ENCODE results near the gene CNTN5. TPM values are rescaled to one million over a fixed set of nuclear protein-coding genes. Genes with fewer than 3 reads are reported as not detected.

Gene CNTN5
- total RNA-seq, 1 donor from 2014 or later = not detected

- H3K9me3 Mint-ChIP-seq = no peaks in the 10 kb centered on the region
- CTCF ChIA-PET = no interaction called here
- no peaks in the 10 kb centered on the region for H3K27me3 Mint-ChIP-seq
These were observed 142.1 kb downstream of the CNTN5 start for GRCh38 chr11:99162819-99163218.

GRCh38 chr11:99170591-99170990 is 149.8 kb downstream of the CNTN5 start:
- ATAC-seq (ENCODE audit: low read depth) (no peak), DNase-seq (no peak)
- Mint-ChIP-seq H3K27me3 (no peaks in the 10 kb centered on the region), H3K4me3 (no peak overlapping the region), H3K4me1 (no peaks in the 10 kb centered on the region), H3K27ac (no peak overlapping the region), H3K36me3 (ENCODE audit: low read depth) (no peaks in the 10 kb centered on the region), H3K9me3 (peaks cover 3% of the 10 kb centered on the region)
- intact Hi-C loops (cut with micrococcal nuclease) = no loop called here
- CTCF ChIA-PET = no interaction called here
- TF ChIP-seq CTCF (IDR thresholded peaks at IDR 0.05) = no peak
- POLR2A ChIA-PET = no interaction called here

More at GRCh38 chr11:99162819-99163218, 142.1 kb downstream of the CNTN5 start:
- TF ChIP-seq CTCF (IDR thresholded peaks at IDR 0.05) = no peak
- DNase-seq = no peak
- no peak for ATAC-seq (ENCODE audit: low read depth)
- no peak overlapping the region for H3K4me3 Mint-ChIP-seq
- POLR2A ChIA-PET = no interaction called here
- H3K4me1 Mint-ChIP-seq = no peaks in the 10 kb centered on the region
- H3K27ac Mint-ChIP-seq = no peak overlapping the region
- H3K36me3 Mint-ChIP-seq (ENCODE audit: low read depth) = no peaks in the 10 kb centered on the region
- intact Hi-C loops (cut with micrococcal nuclease) = no loop called here

- DNase-seq = no peak
- ChIA-PET CTCF (no interaction called here), POLR2A (no interaction called here)
- Mint-ChIP-seq H3K36me3 (ENCODE audit: low read depth) (no peaks in the 10 kb centered on the region), H3K4me1 (no peaks in the 10 kb centered on the region), H3K4me3 (no peak overlapping the region), H3K27me3 (no peaks in the 10 kb centered on the region), H3K27ac (no peak overlapping the region), H3K9me3 (peaks cover 3% of the 10 kb centered on the region)
- no peak for ATAC-seq (ENCODE audit: low read depth)
- intact Hi-C loops (cut with micrococcal nuclease) = no loop called here
- TF ChIP-seq CTCF (IDR thresholded peaks at IDR 0.05) = no peak
These were observed 150.6 kb downstream of the CNTN5 start for GRCh38 chr11:99171330-99171729.

GRCh38 chr11:99176430-99176829 is 155.7 kb downstream of the CNTN5 start:
- Mint-ChIP-seq H3K4me3 (no peak overlapping the region), H3K27me3 (no peaks in the 10 kb centered on the region), H3K27ac (no peak overlapping the region), H3K36me3 (ENCODE audit: low read depth) (no peaks in the 10 kb centered on the region), H3K4me1 (no peaks in the 10 kb centered on the region), H3K9me3 (peaks cover 3% of the 10 kb centered on the region)
- POLR2A ChIA-PET = no interaction called here
- ATAC-seq (ENCODE audit: low read depth) (no peak), DNase-seq (no peak)
- TF ChIP-seq CTCF (IDR thresholded peaks at IDR 0.05) = no peak
- intact Hi-C loops (cut with micrococcal nuclease) = no loop called here
- CTCF ChIA-PET = no interaction called here

- ChIA-PET POLR2A (no interaction called here), CTCF (no interaction called here)
- Mint-ChIP-seq H3K4me3 (no peak overlapping the region), H3K27ac (no peak overlapping the region), H3K4me1 (no peaks in the 10 kb centered on the region), H3K36me3 (ENCODE audit: low read depth) (no peaks in the 10 kb centered on the region), H3K9me3 (peaks cover 3% of the 10 kb centered on the region), H3K27me3 (no peaks in the 10 kb centered on the region)
- ATAC-seq (ENCODE audit: low read depth) (no peak), DNase-seq (no peak)
- intact Hi-C loops (cut with micrococcal nuclease) = no loop called here
- TF ChIP-seq CTCF (IDR thresholded peaks at IDR 0.05) = no peak
These were observed 156.7 kb downstream of the CNTN5 start for GRCh38 chr11:99177446-99177845.

All from activated B cell treated with CpG ODN at 0.5 μM for 24 hours (primary cell).